Sigmoid colon (tissue), 4 donors: ENCODE measurements around the gene G3BP1.

ENCODE experiments used
- CTCF ChIP-seq, 4 experiments: fragments of 450-650 bp in 3 of 4; fragments of 200-600 bp in 1 of 4; IDR thresholded peaks; one replicate each; pipeline ENCODE4 v1.5.1; 2016 to 2019; ENCODE audit warnings: antibody characterized with exemption in 4 of 4, mild to moderate bottlenecking in 3 of 4, moderate library complexity in 2 of 4
- EP300 ChIP-seq, 4 donors: sonication (generic); formaldehyde crosslinking; IDR thresholded peaks; one replicate each; pipeline ENCODE4 v1.6.1; 2017; ENCODE audit warnings: antibody characterized with exemption in 4 of 4
- POLR2A ChIP-seq, 2 donors: fragments of 450-650 bp; IDR thresholded peaks; one replicate each; pipeline ENCODE4 v1.6.1; 2016; ENCODE audit warnings: antibody characterized with exemption in 2 of 2, mild to moderate bottlenecking in 2 of 2, moderate library complexity in 2 of 2
- POLR2AphosphoS5 ChIP-seq, 4 donors: sonication (generic); formaldehyde crosslinking; IDR thresholded peaks; one replicate each; pipeline ENCODE4 v1.6.1; 2017; ENCODE audit warnings: antibody characterized with exemption in 4 of 4

GRCh38 chr5:151812757-151813309 is 41.1 kb downstream of the G3BP1 start:
- TF ChIP-seq EP300 (IDR thresholded peaks at IDR 0.05) (no peak), CTCF (IDR thresholded peaks at IDR 0.05) (no peak), POLR2A (IDR thresholded peaks at IDR 0.05) (no peak), POLR2AphosphoS5 (IDR thresholded peaks at IDR 0.05) (peak in 1 of 4 donors; percentile 15)
